Measurements from ENCODE around the gene R3HDM2. TPM values are rescaled to one million over a fixed set of nuclear protein-coding genes. Genes with fewer than 3 reads are reported as not detected.

R3HDM2 gene
- total and polyA plus RNA-seq, 4 donors = 7.4 to 28.9 (median 15.1) TPM

- H3K36me3 ChIP-seq (ENCODE audit: control insufficient read depth in 4 of 4, insufficient read depth in 3 of 4, low read depth in 1 of 4, low read length in 3 of 4) = peaks cover 2 to 50% (median 42%) of the 10 kb centered on the region in 4 donors
- H3K4me1 ChIP-seq (ENCODE audit: control insufficient read depth in 4 of 4, insufficient read depth in 4 of 4, low read length in 3 of 4) = peaks cover 0 to 4% (median 3%) of the 10 kb centered on the region in 4 donors
- TF ChIP-seq EGR1 (IDR thresholded peaks at IDR 0.05; ENCODE audit: low read depth in 2 of 2) (peak; percentile 91 to 92), CTCF (IDR thresholded peaks at IDR 0.05; ENCODE audit: low read depth, low read length, missing input control) (no peak), HNF4G (IDR thresholded peaks at IDR 0.05) (no peak), JUND (IDR thresholded peaks at IDR 0.05) (peak; percentile 99), FOXA2 (IDR thresholded peaks at IDR 0.05) (peak; percentile 25), NR2F2 (IDR thresholded peaks at IDR 0.05) (no peak), ATF3 (IDR thresholded peaks at IDR 0.05) (peak; percentile 96), YY1 (IDR thresholded peaks at IDR 0.05) (peak; percentile 16), SP1 (IDR thresholded peaks at IDR 0.05) (peak; percentile 58), HNF4A (conservative IDR thresholded peaks at IDR 0.05) (peak; percentile 52 to 77), MAX (IDR thresholded peaks at IDR 0.05) (no peak), REST (IDR thresholded peaks at IDR 0.05) (no peak), RAD21 (IDR thresholded peaks at IDR 0.05) (peak; percentile 12 to 13), GABPA (IDR thresholded peaks at IDR 0.05 in 1 of 2, conservative IDR thresholded peaks at IDR 0.05 in 1 of 2) (peak in 1 of 2 donors; percentile 28), RXRA (IDR thresholded peaks at IDR 0.05) (peak in 1 of 2 donors; percentile 30)
- H3K27me3 ChIP-seq (ENCODE audit: control insufficient read depth in 4 of 4, insufficient read depth in 4 of 4, low read length in 3 of 4) = no peaks in the 10 kb centered on the region
- DNase-seq (ENCODE audit: low spot score) = no peak
- H3K9ac ChIP-seq (ENCODE audit: low read depth in 1 of 2, low read length in 2 of 2) = no peak overlapping the region
- no peak overlapping the region for H3K4me3 ChIP-seq (ENCODE audit: low read depth in 1 of 3, low read length in 3 of 3)
- peak overlapping the region; percentile 65 to 77 for H3K27ac ChIP-seq (ENCODE audit: low read depth in 1 of 2, low read length in 2 of 2)
- no peaks in the 10 kb centered on the region for H3K9me3 ChIP-seq (ENCODE audit: control insufficient read depth in 4 of 4, low read length in 3 of 4)
- 73% methylated on average over 9 of the region's 9 CpGs for WGBS
Measured at GRCh38 chr12:57280211-57281062, 150.4 kb downstream of the R3HDM2 start.

Measured in liver (tissue), 9 donors.